H1 (cell line): ENCODE data around the gene AAK1. TPM values are rescaled to one million over a fixed set of nuclear protein-coding genes. Genes with fewer than 3 reads are reported as not detected.

ENCODE experiments used
- CTCF ChIA-PET: fragments of 300-600 bp; sonication (Branson Sonifier 250); formaldehyde crosslinking; loops from one replicate; lab custom pipeline; 2021; ENCODE audit not compliant: partially characterized antibody; lab: Charles Lee
- POLR2A ChIA-PET: fragments of 300-600 bp; sonication (Branson Sonifier 250); formaldehyde crosslinking; loops from one replicate; lab custom pipeline; 2021; ENCODE audit warnings: inconsistent platforms; ENCODE audit not compliant: partially characterized antibody; lab: Charles Lee
- DNase-seq, 2 experiments: peaks; one replicate each; pipeline versions ENCODE4 v3.0.0 to v3.0.0-alpha.2; 2010 to 2022; ENCODE audit warnings: low spot score in 2 of 2, low read depth in 1 of 2, mixed read lengths in 1 of 2
- FAIRE-seq: peaks from 2 replicates; lab custom pipeline; 2011; peaks lifted over from hg19 to GRCh38; lab: Jason Lieb, UNC
- H2AFZ ChIP-seq: 2 replicates; pipeline ENCODE4 v1.8.1; 2012; ENCODE audit warnings: low read length, inconsistent platforms
- H2AK5ac ChIP-seq: 2 replicates; pipeline ENCODE4 v1.6.1; 2013; ENCODE audit warnings: low read depth, low read length
- H2BK120ac ChIP-seq: replicated peaks from 2 replicates; pipeline ENCODE3; 2013; ENCODE audit warnings: low read depth, low read length, inconsistent platforms
- H2BK12ac ChIP-seq: 2 replicates; pipeline ENCODE4 v1.6.1; 2013; ENCODE audit warnings: low read depth, low read length
- H2BK15ac ChIP-seq: 2 replicates; pipeline ENCODE4 v1.6.1; 2013; ENCODE audit warnings: low read length
- H2BK20ac ChIP-seq: 2 replicates; pipeline ENCODE4 v1.6.1; 2013; ENCODE audit warnings: low read length
- H2BK5ac ChIP-seq: 2 replicates; pipeline ENCODE4 v1.6.1; 2013; ENCODE audit warnings: low read depth, low read length
- H3K14ac ChIP-seq: 2 replicates; pipeline ENCODE4 v1.6.1; 2013; ENCODE audit warnings: inconsistent platforms; ENCODE audit not compliant: insufficient read length
- H3K18ac ChIP-seq: 2 replicates; pipeline ENCODE4 v1.6.1; 2013; ENCODE audit warnings: low read length; ENCODE audit errors: extremely low read depth
- H3K23ac ChIP-seq: 2 replicates; pipeline ENCODE4 v1.6.1; 2013; ENCODE audit warnings: inconsistent platforms; ENCODE audit not compliant: insufficient read length
- H3K23me2 ChIP-seq: 2 replicates; pipeline ENCODE4 v1.6.1; 2013; ENCODE audit warnings: low read depth, low read length
- H3K27ac ChIP-seq: 2 replicates; pipeline ENCODE4 v1.6.1; 2011; ENCODE audit warnings: low read depth, low read length, inconsistent platforms
- H3K27me3 ChIP-seq, 4 experiments: replicated peaks in 1 of 4; 1 replicate in 1 of 4; 2 replicates in 3 of 4; pipeline versions ENCODE4 v1.6.1 to v1.8.1; 2011 to 2013; ENCODE audit warnings: low read length in 3 of 4, mild to moderate bottlenecking in 3 of 4, inconsistent platforms in 2 of 4, mixed read lengths in 2 of 4, moderate library complexity in 1 of 4; ENCODE audit not compliant: control insufficient read depth in 3 of 4, insufficient read depth in 3 of 4; ENCODE audit errors: extremely low read depth in 1 of 4
- H3K36me3 ChIP-seq, 4 experiments: 2 replicates each; pipeline versions ENCODE4 v1.6.1 to v1.8.1; 2011 to 2013; ENCODE audit warnings: mild to moderate bottlenecking in 4 of 4, low read length in 3 of 4, moderate library complexity in 2 of 4, control low read depth in 1 of 4, inconsistent platforms in 1 of 4; ENCODE audit not compliant: insufficient read depth in 4 of 4, control insufficient read depth in 2 of 4
- H3K4ac ChIP-seq: replicated peaks from 2 replicates; pipeline ENCODE3; 2013; ENCODE audit warnings: low read length, low read depth, mixed read lengths, inconsistent platforms; ENCODE audit not compliant: insufficient read length
- H3K4me1 ChIP-seq, 4 experiments: replicated peaks in 1 of 4; 1 replicate in 1 of 4; 2 replicates in 3 of 4; pipeline versions ENCODE4 v1.6.1 to v1.8.1; 2011 to 2013; ENCODE audit warnings: low read length in 3 of 4, inconsistent platforms in 2 of 4, mixed read lengths in 1 of 4; ENCODE audit not compliant: insufficient read depth in 4 of 4, control insufficient read depth in 3 of 4
- H3K4me2 ChIP-seq, 2 experiments: 2 replicates each; pipeline versions ENCODE4 v1.6.1 to v1.8.1; 2011 to 2013; ENCODE audit warnings: low read depth in 2 of 2, low read length in 2 of 2, control low read depth in 1 of 2, inconsistent platforms in 1 of 2, mild to moderate bottlenecking in 1 of 2; ENCODE audit not compliant: insufficient read depth in 1 of 2
- H3K4me3 ChIP-seq, 4 experiments: fragments of 200-600, 300-600 bp in 1 of 4; sonication (generic), shearing (Covaris generic), sonication (Bioruptor Twin) in 1 of 4; 2 replicates each; pipeline versions ENCODE4 v1.5.1 to v1.8.1; 2011 to 2016; ENCODE audit warnings: low read length in 4 of 4, low read depth in 3 of 4, control low read depth in 2 of 4, inconsistent platforms in 2 of 4, mild to moderate bottlenecking in 2 of 4, mixed read lengths in 1 of 4, moderate library complexity in 1 of 4; ENCODE audit not compliant: insufficient read depth in 2 of 4; ENCODE audit errors: extremely low read depth in 1 of 4
- H3K56ac ChIP-seq: replicated peaks from 2 replicates; pipeline ENCODE3; 2013; ENCODE audit warnings: low read depth, mild to moderate bottlenecking, mixed read lengths, low read length, inconsistent platforms; ENCODE audit not compliant: insufficient read length
- H3K79me1 ChIP-seq: 2 replicates; pipeline ENCODE4 v1.6.1; 2013; ENCODE audit warnings: low read depth, low read length, control low read depth
- H3K79me2 ChIP-seq, 2 experiments: 2 replicates each; pipeline versions ENCODE4 v1.6.1 to v1.8.1; 2012 to 2013; ENCODE audit warnings: low read length in 2 of 2, mild to moderate bottlenecking in 2 of 2, inconsistent platforms in 1 of 2; ENCODE audit not compliant: insufficient read depth in 2 of 2, control insufficient read depth in 1 of 2
- H3K9ac ChIP-seq, 4 experiments: replicated peaks in 1 of 4; 1 replicate in 1 of 4; 2 replicates in 3 of 4; pipeline versions ENCODE4 v1.6.1 to v1.8.1; 2011 to 2013; ENCODE audit warnings: low read depth in 3 of 4, low read length in 3 of 4, control low read depth in 2 of 4, mild to moderate bottlenecking in 2 of 4, moderate library complexity in 2 of 4, inconsistent platforms in 1 of 4; ENCODE audit errors: extremely low read depth in 1 of 4
- H3K9me3 ChIP-seq, 2 experiments: 2 replicates each; pipeline versions ENCODE4 v1.6.1 to v1.8.1; 2012 to 2013; ENCODE audit warnings: mild to moderate bottlenecking in 2 of 2, moderate library complexity in 2 of 2, control low read depth in 1 of 2, inconsistent platforms in 1 of 2, low read depth in 1 of 2, low read length in 1 of 2, mixed read lengths in 1 of 2; ENCODE audit not compliant: insufficient read depth in 2 of 2
- H4K20me1 ChIP-seq, 2 experiments: replicated peaks in 1 of 2; 2 replicates each; pipeline versions ENCODE3 to v1.8.1; 2011 to 2013; ENCODE audit warnings: inconsistent platforms in 2 of 2, low read length in 2 of 2, mild to moderate bottlenecking in 1 of 2; ENCODE audit not compliant: insufficient read depth in 2 of 2, control insufficient read depth in 1 of 2
- H4K5ac ChIP-seq: 2 replicates; pipeline ENCODE4 v1.6.1; 2013; ENCODE audit warnings: low read length, low read depth, mixed read lengths, inconsistent platforms; ENCODE audit not compliant: insufficient read length
- H4K8ac ChIP-seq: 2 replicates; pipeline ENCODE4 v1.8.0; 2013; ENCODE audit warnings: mild to moderate bottlenecking, moderate library complexity, low read length, inconsistent platforms; ENCODE audit not compliant: insufficient read depth; ENCODE audit errors: extremely low read depth
- H4K91ac ChIP-seq: replicated peaks from 2 replicates; pipeline ENCODE3; 2013; ENCODE audit warnings: low read length, mixed read lengths, inconsistent platforms; ENCODE audit not compliant: insufficient read length
- ATF3 ChIP-seq: IDR thresholded peaks from 2 replicates; pipeline ENCODE4 v1.6.1; 2011; ENCODE audit warnings: low read depth, mild to moderate bottlenecking, low read length; ENCODE audit not compliant: insufficient read depth
- BRCA1 ChIP-seq: IDR thresholded peaks from 2 replicates; pipeline ENCODE4 v1.6.1; 2012; ENCODE audit warnings: low read depth, low read length, improper control_type of control experiment
- CTCF ChIP-seq, 3 experiments: IDR thresholded peaks; 1 replicate in 2 of 3; 2 replicates in 1 of 3; pipeline versions ENCODE4 v1.5.1 to v1.6.1; 2011; ENCODE audit warnings: low read length in 3 of 3, mild to moderate bottlenecking in 3 of 3, inconsistent platforms in 2 of 3, low read depth in 1 of 3, moderate library complexity in 1 of 3; ENCODE audit not compliant: insufficient read depth in 1 of 3; ENCODE audit errors: control extremely low read depth in 1 of 3
- GTF2F1 ChIP-seq: IDR thresholded peaks from 2 replicates; pipeline ENCODE4 v1.6.1; 2012; ENCODE audit warnings: low read depth, low read length, improper control_type of control experiment, borderline replicate concordance
- HDAC6 ChIP-seq: IDR thresholded peaks from one replicate; pipeline ENCODE4 v1.7.1; 2012; ENCODE audit warnings: low read depth, mild to moderate bottlenecking, inconsistent platforms, low read length, moderate library complexity
- JUND ChIP-seq: IDR thresholded peaks from 2 replicates; pipeline ENCODE4 v1.6.1; 2011; ENCODE audit warnings: mild to moderate bottlenecking, improper control_type of control experiment, low read length
- SAP30 ChIP-seq: fragments of 300-600 bp; sonication (generic); IDR thresholded peaks from 2 replicates; pipeline ENCODE4 v1.7.1; 2012; ENCODE audit warnings: low read length, moderate library complexity, mild to moderate bottlenecking, inconsistent platforms; ENCODE audit not compliant: insufficient read depth, insufficient replicate concordance
- SIRT6 ChIP-seq: IDR thresholded peaks from one replicate; pipeline ENCODE4 v1.7.1; 2012; ENCODE audit warnings: low read length, inconsistent platforms
- USF2 ChIP-seq: IDR thresholded peaks from 2 replicates; pipeline ENCODE4 v1.6.1; 2011; ENCODE audit warnings: low read length, improper control_type of control experiment
- WGBS, 2 experiments: shearing (Covaris generic) in 1 of 2; methylation state at CpG; one replicate each; pipeline versions ENCODE4 v1.1.6 to v1.1.7; 2013 to 2015; ENCODE audit warnings: low lambda C conversion rate in 2 of 2, mixed read lengths in 2 of 2, inconsistent platforms in 1 of 2, low coverage in 1 of 2, missing lambda C conversion rate in 1 of 2; ENCODE audit not compliant: insufficient replicate concordance in 2 of 2, insufficient coverage in 1 of 2, insufficient read length in 1 of 2; ENCODE audit errors: extremely low coverage in 1 of 2, missing lambda C conversion rate in 1 of 2; 5-methylcytosine and 5-hydroxymethylcytosine counted together
- polyA plus RNA-seq, 7 experiments: library from polyadenylated mRNA; depleted of rRNA in 3 of 7; stranded (reverse) in 5 of 7; unstranded in 2 of 7; fragments of >200 nt in 5 of 7; fragments of 200-250 nt in 2 of 7; gene quantifications; 1 replicate in 5 of 7; 2 replicates in 1 of 7; 4 replicates in 1 of 7; pipeline versions ENCODE4 v1.2.1 to v1.2.3, GENCODE V29; 2011 to 2013; ENCODE audit warnings: missing spikeins in 2 of 7, mixed read lengths in 2 of 7
- total RNA-seq: library from RNA; stranded (reverse); fragmentation: NEBNext Ultra II Directional; extraction: Animal tissue kit (Norgen Biotek cat#: 25700); gene quantifications from 2 replicates; pipeline ENCODE4 v1.2.1, GENCODE V29; 2021

AAK1 gene
- total and polyA plus RNA-seq, 2 of the 8 experiments (the other 6 are each of a cell fraction or from before 2014, with no cell fraction given) = 10.0 to 40.5 TPM

GRCh38 chr2:69525261-69525660 lies 118.3 kb downstream of the AAK1 start:
- FAIRE-seq (no peak), DNase-seq (no peak)
- Histone ChIP-seq H2BK15ac (0 out of 2 replicates have a peak overlapping the region, but pooled peaks have one; percentile 38), H2AK5ac (no peak overlapping the region), H3K4me1 (peaks cover 2 to 9% (median 5%) of the 10 kb centered on the region in 4 experiments; a peak in 5 of 7 replicates), H3K23ac (no peak overlapping the region), H3K79me1 (no peaks in the 10 kb centered on the region), H3K56ac (no peak overlapping the region), H3K36me3 (peaks cover 5 to 25% (median 9%) of the 10 kb centered on the region in 4 experiments; a peak in 6 of 8 replicates), H3K9me3 (no peaks in the 10 kb centered on the region), H3K4me3 (no peak overlapping the region), H3K4me2 (peak overlapping the region; percentile 21 to 72), H4K5ac (no peak overlapping the region), H4K20me1 (no peaks in the 10 kb centered on the region), H3K27me3 (no peaks in the 10 kb centered on the region), H3K27ac (no peak overlapping the region), H4K91ac (no peak overlapping the region), H4K8ac (no peak overlapping the region), H2BK20ac (peak overlapping the region; percentile 15; the same call in 1 of the 2 replicates), H2BK12ac (no peak overlapping the region), H3K79me2 (no peaks in the 10 kb centered on the region), H3K4ac (no peak overlapping the region), H3K18ac (peak overlapping the region; percentile 21; the same call in 1 of the 2 replicates), H3K23me2 (no peaks in the 10 kb centered on the region), H2BK120ac (no peak overlapping the region), H2BK5ac (no peak overlapping the region; the same call in 1 of the 2 replicates), H3K9ac (no peak overlapping the region), H3K14ac (no peak overlapping the region), H2AFZ (no peak overlapping the region)
- ChIA-PET CTCF (interaction anchor here (0.6 to 2.2 kb wide), 5 partner anchors 40 to 292 kb away, joined by 3 to 7 read pairs (median 3); no protein-coding TSS in a partner anchor), POLR2A (interaction anchor here (1.6 kb wide), 1 partner anchor 119 kb away, joined by 3 read pairs; the partner anchor contains the start of gene AAK1)
- 82% methylated on average over 3 of the region's 3 CpGs; no CpG with 5 or more reads in 1 of the 2 experiments for WGBS, 2 experiments
- TF ChIP-seq USF2 = no peak
- no peak for TF ChIP-seq SIRT6
- no peak for TF ChIP-seq ATF3
- no peak for TF ChIP-seq HDAC6
- no peak for TF ChIP-seq BRCA1
- TF ChIP-seq GTF2F1 = no peak
- no peak for TF ChIP-seq CTCF (IDR thresholded peaks at IDR 0.05; ENCODE audit: control extremely low read depth in 1 of 3, insufficient read depth in 1 of 3, low read depth in 1 of 3, low read length in 3 of 3)
- TF ChIP-seq SAP30 = no peak
- TF ChIP-seq JUND = no peak
